IMR-90 (cell line): ENCODE measurements around the gene CDH22. TPM values are rescaled to one million over a fixed set of nuclear protein-coding genes. Genes with fewer than 3 reads are reported as not detected.

Experiments used
- ATAC-seq: fragments of 200-7000 bp; cut with Tn5 transposase; 2 replicates; pipeline ENCODE4 v1.9.1; 2020; ENCODE audit warnings: low read depth, mild to moderate bottlenecking, moderate library complexity
- BruUV-seq: library from RNA; stranded (reverse); fragments of 400-500 nt; replicated peaks from 2 replicates; lab custom pipeline; 2021; lab: Mats Ljungman, UMichigan
- CTCF ChIA-PET: fragments of 300-600 bp; formaldehyde crosslinking; extraction: SDS; loops from one replicate; lab custom pipeline; 2021; ENCODE audit warnings: antibody characterized with exemption; lab: Yijun Ruan, JAX
- POLR2A ChIA-PET: fragments of 300-600 bp; sonication (Branson Sonifier 250); formaldehyde crosslinking; loops from one replicate; lab custom pipeline; 2022; ENCODE audit warnings: antibody characterized with exemption; ENCODE audit not compliant: unreplicated experiment; lab: Charles Lee
- DNase-seq: peaks from one replicate; pipeline ENCODE4 v3.0.0; 2013
- H2AFZ ChIP-seq: replicated peaks from 2 replicates; pipeline ENCODE3; 2013; ENCODE audit warnings: low read length, mild to moderate bottlenecking; ENCODE audit not compliant: poor library complexity
- H2AK5ac ChIP-seq: 2 replicates; pipeline ENCODE4 v1.6.1; 2013; ENCODE audit warnings: low read depth, low read length, inconsistent platforms
- H2AK9ac ChIP-seq: replicated peaks from 2 replicates; pipeline ENCODE3; 2013; ENCODE audit warnings: mild to moderate bottlenecking, low read depth, low read length, moderate library complexity; ENCODE audit not compliant: poor library complexity
- H2BK120ac ChIP-seq: 2 replicates; pipeline ENCODE4 v1.6.1; 2013; ENCODE audit warnings: low read depth, low read length, inconsistent platforms
- H2BK15ac ChIP-seq: 3 replicates; pipeline ENCODE4 v1.6.1; 2013; ENCODE audit warnings: low read depth, low read length, inconsistent platforms
- H2BK20ac ChIP-seq: 2 replicates; pipeline ENCODE4 v1.6.1; 2013; ENCODE audit warnings: low read depth, mild to moderate bottlenecking, inconsistent platforms, low read length, moderate library complexity
- H2BK5ac ChIP-seq: 2 replicates; pipeline ENCODE4 v1.6.1; 2013; ENCODE audit warnings: mild to moderate bottlenecking, low read depth, low read length, inconsistent platforms; ENCODE audit not compliant: poor library complexity, severe bottlenecking
- H3K14ac ChIP-seq: replicated peaks from 2 replicates; pipeline ENCODE4 v1.6.1; 2013; ENCODE audit warnings: low read depth, low read length, inconsistent platforms
- H3K18ac ChIP-seq: 2 replicates; pipeline ENCODE4 v1.6.1; 2013; ENCODE audit warnings: low read depth, low read length, control low read depth
- H3K23ac ChIP-seq: 2 replicates; pipeline ENCODE4 v1.6.1; 2013; ENCODE audit warnings: low read depth, low read length, inconsistent platforms
- H3K27ac ChIP-seq: 2 replicates; pipeline ENCODE4 v1.5.1; 2013; ENCODE audit warnings: mild to moderate bottlenecking, control low read depth, low read length; ENCODE audit not compliant: insufficient read depth
- H3K27me3 ChIP-seq: 2 replicates; pipeline ENCODE4 v1.6.1; 2013; ENCODE audit warnings: low read length; ENCODE audit not compliant: control insufficient read depth, insufficient read depth
- H3K36me3 ChIP-seq: 2 replicates; pipeline ENCODE4 v1.6.1; 2013; ENCODE audit warnings: low read length, mixed read lengths; ENCODE audit not compliant: control insufficient read depth, insufficient read depth
- H3K4ac ChIP-seq: 2 replicates; pipeline ENCODE4 v1.6.1; 2013; ENCODE audit warnings: low read depth, low read length, inconsistent platforms
- H3K4me1 ChIP-seq: 2 replicates; pipeline ENCODE4 v1.6.1; 2013; ENCODE audit warnings: low read length, mixed read lengths; ENCODE audit not compliant: control insufficient read depth, insufficient read depth
- H3K4me2 ChIP-seq: 2 replicates; pipeline ENCODE4 v1.6.1; 2013; ENCODE audit warnings: low read depth, mild to moderate bottlenecking, control low read depth, low read length, moderate library complexity
- H3K4me3 ChIP-seq: 2 replicates; pipeline ENCODE4 v1.5.1; 2013; ENCODE audit warnings: low read depth, mild to moderate bottlenecking, control low read depth, low read length, moderate library complexity; ENCODE audit not compliant: insufficient read depth
- H3K56ac ChIP-seq: 2 replicates; pipeline ENCODE4 v1.6.1; 2013; ENCODE audit warnings: low read length, inconsistent platforms; ENCODE audit not compliant: insufficient read depth; ENCODE audit errors: extremely low read depth
- H3K79me1 ChIP-seq, 2 experiments: 2 replicates each; pipeline ENCODE4 v1.6.1; 2013; ENCODE audit warnings: low read length in 2 of 2, inconsistent platforms in 1 of 2, low read depth in 1 of 2
- H3K9ac ChIP-seq: 2 replicates; pipeline ENCODE4 v1.6.1; 2013; ENCODE audit warnings: low read depth, low read length, control low read depth
- H3K9me1 ChIP-seq: 2 replicates; pipeline ENCODE4 v1.6.1; 2013; ENCODE audit warnings: low read length, inconsistent platforms; ENCODE audit not compliant: insufficient read depth
- H3K9me3 ChIP-seq: 2 replicates; pipeline ENCODE4 v1.6.1; 2013; ENCODE audit warnings: low read length; ENCODE audit not compliant: control insufficient read depth, insufficient read depth
- H4K20me1 ChIP-seq: 2 replicates; pipeline ENCODE4 v1.6.1; 2013; ENCODE audit warnings: low read length, inconsistent platforms; ENCODE audit not compliant: insufficient read depth
- H4K5ac ChIP-seq: 2 replicates; pipeline ENCODE4 v1.6.1; 2013; ENCODE audit warnings: mild to moderate bottlenecking, low read depth, low read length, control low read depth
- H4K8ac ChIP-seq, 2 experiments: 2 replicates each; pipeline ENCODE4 v1.6.1; 2013; ENCODE audit warnings: low read depth in 2 of 2, low read length in 2 of 2, control low read depth in 1 of 2, inconsistent platforms in 1 of 2
- H4K91ac ChIP-seq: 2 replicates; pipeline ENCODE4 v1.6.1; 2013; ENCODE audit warnings: low read depth, low read length, inconsistent platforms; ENCODE audit not compliant: insufficient read depth
- RFX5 ChIP-seq: IDR thresholded peaks from 2 replicates; pipeline ENCODE4 v1.8.0; 2012; ENCODE audit warnings: low read depth, mild to moderate bottlenecking, low read length, moderate library complexity
- SMC3 ChIP-seq: fragments of 150-350 bp; IDR thresholded peaks from 2 replicates; pipeline ENCODE4 v1.6.1; 2016; ENCODE audit warnings: low read depth, mild to moderate bottlenecking, antibody characterized with exemption, low read length, moderate library complexity
- WGBS, 2 experiments: methylation state at CpG; one replicate each; pipeline versions ENCODE4 v1.1.5 to v1.1.7; 2013; ENCODE audit warnings: missing lambda C conversion rate in 2 of 2; ENCODE audit not compliant: insufficient read length in 1 of 2; ENCODE audit errors: extremely low coverage in 2 of 2; 5-methylcytosine and 5-hydroxymethylcytosine counted together
- dilution Hi-C: fragments of 300-500 bp; cut with HindIII; formaldehyde crosslinking; loops from one replicate; pipeline ENCODE4 v1.14.3; 2018; ENCODE audit warnings: low sequenced_read_pairs; ENCODE audit not compliant: unreplicated experiment
- in situ Hi-C: fragments of 300-500 bp; cut with MboI; formaldehyde crosslinking; loops from 3 replicates; pipeline ENCODE4 v1.14.3; 2019; ENCODE audit warnings: low sequenced_read_pairs, inconsistent platforms, mixed read lengths
- intact Hi-C: fragments of 100-400 bp; cut with micrococcal nuclease; formaldehyde crosslinking; loops from 2 replicates; pipeline ENCODE4 v1.10.0; 2022
- polyA plus RNA-seq, 3 experiments: library from polyadenylated mRNA; depleted of rRNA; stranded (reverse); fragments of >200 nt; gene quantifications; 2 replicates each; pipeline ENCODE4 v1.2.3, GENCODE V29; 2012; ENCODE audit warnings: low replicate concordance in 1 of 3
- total RNA-seq: library from RNA; depleted of rRNA; stranded (reverse); fragments of >200 nt; gene quantifications from 2 replicates; pipeline ENCODE4 v1.2.3, GENCODE V29; 2012
- TF ChIP-seq, protein P1 (sequence below): fragments of 150-350 bp; IDR thresholded peaks from 2 replicates; pipeline ENCODE4 v1.6.1; 2017; ENCODE audit warnings: mild to moderate bottlenecking, antibody characterized with exemption, low read length, low read depth

The CDH22 gene
- total and polyA plus RNA-seq, 2 of the 4 experiments (the other 2 are of a cell fraction), result not detected

DNA sequence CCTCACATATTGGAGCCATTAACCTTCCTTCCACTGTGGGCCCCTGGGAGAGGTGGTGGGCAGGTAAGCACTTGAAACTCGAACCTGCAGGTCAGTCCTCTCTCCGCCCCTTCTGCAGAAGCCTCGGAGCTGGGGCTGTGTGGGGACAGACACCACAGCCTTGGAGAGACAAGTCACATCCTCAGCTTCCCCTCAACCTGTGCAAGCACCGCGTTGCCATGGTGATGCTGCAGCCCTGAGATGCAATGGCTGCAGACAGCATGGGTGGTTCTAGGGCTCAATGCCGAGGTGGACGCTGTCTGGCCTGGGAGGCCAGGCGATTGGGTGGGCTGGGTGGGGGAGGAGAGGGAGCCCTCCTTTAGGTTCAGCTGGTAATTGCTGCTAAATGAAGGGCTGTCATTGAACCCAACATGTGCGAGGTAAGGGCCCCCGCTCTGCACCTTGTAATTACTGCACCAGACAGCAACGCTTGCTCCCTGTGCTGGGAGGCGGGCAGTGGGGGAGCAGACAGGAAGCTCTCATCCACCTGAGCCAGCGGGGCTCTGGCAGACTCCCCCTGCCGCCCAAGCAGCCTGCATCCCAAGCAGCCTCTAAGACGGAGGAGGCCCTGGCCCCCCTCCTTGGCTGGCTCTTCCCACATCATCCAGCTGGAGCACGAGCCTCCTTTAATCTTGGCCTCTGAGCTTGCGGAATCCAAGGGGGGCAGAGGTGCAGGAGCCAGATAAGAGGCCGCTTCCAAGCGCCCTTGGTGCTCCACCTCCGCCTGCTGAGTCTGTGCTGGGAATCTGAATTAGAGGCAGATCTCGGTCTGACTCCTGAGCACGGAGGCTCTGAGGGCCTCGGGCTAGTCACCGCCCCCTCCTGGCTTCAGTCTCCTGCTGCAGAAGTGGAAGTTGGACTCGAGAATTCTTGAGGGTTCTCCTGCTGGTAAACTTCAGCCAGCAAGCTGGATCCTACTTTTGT lies 39.8 kb upstream of the CDH22 start:
- Histone ChIP-seq H2BK5ac (no peak overlapping the region), H3K4me1 (peaks cover 12% of the 10 kb centered on the region), H3K9ac (no peak overlapping the region), H4K5ac (no peak overlapping the region), H3K27ac (no peak overlapping the region), H4K91ac (no peak overlapping the region), H3K36me3 (peaks cover 8% of the 10 kb centered on the region; the same call in 1 of the 2 replicates), H4K20me1 (no peaks in the 10 kb centered on the region), H2AK5ac (no peak overlapping the region), H3K9me1 (peaks cover 10% of the 10 kb centered on the region; the same call in 1 of the 2 replicates), H3K27me3 (peaks cover 7% of the 10 kb centered on the region; the same call in 1 of the 2 replicates), H3K18ac (no peak overlapping the region), H2BK20ac (no peak overlapping the region), H2BK120ac (no peak overlapping the region), H3K23ac (no peak overlapping the region), H4K8ac (no peak overlapping the region), H2AFZ (peak overlapping the region; percentile 16), H2AK9ac (no peak overlapping the region), H3K4me3 (no peak overlapping the region), H3K56ac (no peak overlapping the region), H2BK15ac (no peak overlapping the region), H3K4ac (no peak overlapping the region), H3K79me1 (no peaks in the 10 kb centered on the region; a peak in 1 of 4 replicates), H3K14ac (no peak overlapping the region), H3K4me2 (no peak overlapping the region), H3K9me3 (no peaks in the 10 kb centered on the region)
- intact Hi-C loops, result loop anchor here (2.0 kb wide), 1 partner anchor 333 kb away; no protein-coding TSS in a partner anchor
- CTCF ChIA-PET, result interaction anchor here (0.5 to 1.8 kb wide), 7 partner anchors 16 to 220 kb away, joined by 3 to 7 read pairs (median 3); no protein-coding TSS in a partner anchor
- DNase-seq, result peak; percentile 22
- no TSS peak for BruUV-seq
- in situ Hi-C loops, result no loop called here
- no peak for TF ChIP-seq SMC3
- TF ChIP-seq, protein P1, sequence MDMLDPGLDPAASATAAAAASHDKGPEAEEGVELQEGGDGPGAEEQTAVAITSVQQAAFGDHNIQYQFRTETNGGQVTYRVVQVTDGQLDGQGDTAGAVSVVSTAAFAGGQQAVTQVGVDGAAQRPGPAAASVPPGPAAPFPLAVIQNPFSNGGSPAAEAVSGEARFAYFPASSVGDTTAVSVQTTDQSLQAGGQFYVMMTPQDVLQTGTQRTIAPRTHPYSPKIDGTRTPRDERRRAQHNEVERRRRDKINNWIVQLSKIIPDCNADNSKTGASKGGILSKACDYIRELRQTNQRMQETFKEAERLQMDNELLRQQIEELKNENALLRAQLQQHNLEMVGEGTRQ, result no peak
- no peak for TF ChIP-seq RFX5
- 72% methylated on average over 9 of the region's 25 CpGs; no CpG with 5 or more reads in 1 of the 2 experiments for WGBS, 2 experiments
- dilution Hi-C loops, result no loop called here
- ATAC-seq, result no peak
- POLR2A ChIA-PET, result interaction anchor here (1.0 kb wide), 1 partner anchor 16 kb away, joined by 3 read pairs; no protein-coding TSS in a partner anchor
